GM08714 (cell line): ENCODE data around the gene LRFN3.

Source experiments
- H3K4me3 ChIP-seq: fragments of 200-500 bp; sonication (Bioruptor generic); 2 replicates; pipeline ENCODE4 v1.5.1; 2014; ENCODE audit warnings: mild to moderate bottlenecking, low read length, inconsistent platforms
- ZNF274 ChIP-seq: IDR thresholded peaks from 2 replicates; pipeline ENCODE4 v1.6.1; 2012; ENCODE audit warnings: mild to moderate bottlenecking, low read depth, low read length

LRFN3 gene

DNA sequence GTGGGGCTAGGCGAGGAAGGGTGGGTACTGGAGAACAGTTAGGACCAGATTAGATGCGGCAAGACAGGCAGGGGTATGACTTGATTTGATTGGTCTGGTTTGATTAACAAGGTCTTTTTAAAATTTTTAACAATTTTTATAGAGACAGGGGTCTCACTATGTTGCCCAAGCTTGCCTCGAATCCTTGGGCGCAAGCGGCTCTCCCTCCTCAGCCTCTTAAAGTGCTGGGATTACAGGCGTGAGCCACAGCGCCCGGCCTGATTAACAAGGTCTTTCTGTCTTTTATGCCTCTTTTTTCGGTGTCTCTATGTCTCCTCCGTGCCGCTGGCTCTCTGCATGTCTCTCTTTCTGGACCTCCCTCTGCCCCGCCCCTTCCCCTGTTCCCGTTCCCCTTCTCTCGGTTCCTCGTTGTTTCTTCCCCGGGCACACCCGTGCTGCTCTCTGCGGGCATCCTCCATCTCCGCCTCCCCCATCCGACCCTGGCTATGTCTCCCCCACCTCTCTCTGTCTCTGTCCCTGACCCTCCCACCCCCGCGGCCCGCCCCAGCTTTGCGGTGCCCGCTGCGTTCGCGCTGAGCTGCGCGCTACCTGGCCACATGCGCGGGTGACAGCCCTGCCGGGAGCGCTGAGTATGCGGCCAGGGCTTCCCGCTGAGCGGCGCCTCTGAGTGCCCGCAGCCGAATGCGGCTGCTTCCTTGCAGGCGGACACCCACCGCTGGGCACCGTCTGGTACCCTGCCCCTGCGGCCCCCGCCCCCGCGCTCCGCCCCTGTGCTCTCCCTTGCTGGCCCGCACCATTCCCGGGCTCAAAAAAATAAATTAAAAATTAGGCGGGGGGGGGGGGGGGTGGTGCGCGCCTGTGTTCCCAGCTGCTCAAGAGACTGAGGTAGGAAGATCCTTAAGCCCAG, 50.7 kb downstream of the LRFN3 start:
- TF ChIP-seq ZNF274, result no peak

DNA sequence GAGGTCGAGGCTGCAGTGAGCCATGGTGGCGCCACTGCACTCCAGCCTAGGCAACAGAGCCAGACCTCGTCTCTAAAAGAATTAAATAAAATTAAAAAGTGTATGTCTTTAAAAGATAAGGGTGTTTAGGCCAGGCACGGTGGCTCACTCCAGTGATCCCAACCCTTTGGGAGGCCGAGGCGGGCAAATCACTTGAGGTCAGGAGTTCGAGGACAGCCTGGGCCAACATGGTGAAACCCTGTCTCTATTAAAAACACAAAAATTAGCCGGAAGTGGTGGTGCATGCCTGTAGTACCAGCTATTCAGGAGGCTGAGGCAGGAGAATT, 51.4 kb downstream of the LRFN3 start:
- no peak overlapping the region for H3K4me3 ChIP-seq
- TF ChIP-seq ZNF274, result no peak

More for the DNA sequence above, 50.7 kb downstream of the LRFN3 start:
- H3K4me3 ChIP-seq, result peak overlapping the region; percentile 48

DNA sequence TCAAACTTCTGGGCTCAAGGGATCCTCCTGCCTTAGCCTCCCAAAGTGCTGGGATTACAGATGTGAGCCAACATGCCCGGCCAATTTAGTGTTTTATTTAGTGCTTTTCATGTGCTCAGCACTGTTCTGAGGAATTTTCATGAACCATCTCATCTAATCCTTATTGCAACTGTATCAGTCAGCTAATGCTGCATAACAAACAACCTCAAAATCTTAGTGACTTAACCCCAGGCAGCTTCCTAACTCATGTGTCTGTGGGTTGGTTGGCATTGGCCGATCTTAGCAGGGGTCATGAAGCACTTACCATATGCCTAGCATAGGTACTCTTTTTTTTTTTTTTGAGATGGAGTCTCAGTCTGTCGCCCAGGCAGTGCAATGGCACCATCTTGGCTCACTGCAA, 52.6 kb downstream of the LRFN3 start:
- no peak overlapping the region for H3K4me3 ChIP-seq
- TF ChIP-seq ZNF274, result no peak

DNA sequence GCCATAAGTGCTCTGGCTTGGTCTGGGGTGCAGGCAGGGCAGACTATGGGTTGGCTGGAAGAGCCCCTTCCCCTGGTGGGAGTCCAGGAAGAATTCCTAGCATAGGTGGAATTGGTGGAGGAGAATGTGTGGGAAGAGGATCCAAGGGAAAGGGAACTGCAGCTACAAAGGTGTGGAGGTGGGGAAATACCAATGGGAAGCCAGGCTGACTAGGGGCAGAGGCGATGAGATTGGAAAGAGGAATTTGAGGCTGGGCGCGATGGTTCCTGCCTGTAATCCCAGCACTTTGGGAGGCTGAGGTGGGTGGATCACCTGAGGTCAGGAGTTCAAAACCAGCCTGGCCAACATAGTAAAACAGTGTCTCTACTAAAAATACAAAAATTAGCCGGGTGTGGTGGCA, 54.0 kb downstream of the LRFN3 start:
- no peak overlapping the region for H3K4me3 ChIP-seq
- TF ChIP-seq ZNF274, result no peak

DNA sequence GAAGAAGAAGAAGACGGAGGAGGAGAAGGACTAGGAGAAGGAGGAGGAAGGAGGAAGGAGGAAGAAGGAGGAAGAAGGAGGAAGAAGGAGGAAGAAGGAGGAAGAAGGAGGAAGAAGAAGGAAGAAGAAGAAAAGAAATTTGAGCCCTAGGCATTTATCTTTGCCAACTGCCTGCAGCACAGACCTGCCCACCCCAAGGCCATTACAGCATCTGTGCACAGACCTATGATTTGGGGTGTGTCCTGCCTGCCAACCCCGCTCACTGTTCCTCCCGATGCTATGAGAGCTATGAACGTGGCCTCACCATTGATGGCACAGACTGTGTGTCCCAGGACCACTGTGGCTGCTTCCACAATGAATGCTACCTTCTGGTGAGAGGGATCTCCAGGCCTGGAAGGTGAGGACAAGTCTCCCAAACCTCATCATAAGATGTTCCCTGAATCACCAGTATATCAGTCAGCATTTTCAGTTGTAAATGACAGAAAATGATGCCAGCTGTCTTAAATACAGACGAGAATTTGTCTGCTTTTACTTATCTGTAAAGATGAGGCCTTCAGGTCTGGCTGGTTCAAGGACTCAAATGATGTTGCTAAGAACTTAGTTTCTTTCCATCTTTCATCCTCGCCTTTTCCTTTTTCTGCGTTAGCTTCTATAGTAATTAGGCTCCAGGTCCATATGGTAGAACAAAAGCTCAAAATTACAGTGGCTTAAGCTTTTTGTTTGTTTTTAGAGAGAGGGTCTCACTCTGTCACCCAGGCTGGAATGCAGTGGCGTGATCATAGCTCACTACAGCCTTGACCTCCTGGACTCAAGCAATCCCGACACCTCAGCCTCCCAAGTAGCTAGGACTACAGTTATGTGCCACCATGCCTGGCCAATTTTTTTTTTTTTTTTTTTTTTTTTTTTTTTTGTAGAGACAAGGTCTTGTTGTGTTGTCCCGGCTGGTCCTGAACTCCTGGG, 54.9 kb downstream of the LRFN3 start:
- no peak overlapping the region for H3K4me3 ChIP-seq

DNA sequence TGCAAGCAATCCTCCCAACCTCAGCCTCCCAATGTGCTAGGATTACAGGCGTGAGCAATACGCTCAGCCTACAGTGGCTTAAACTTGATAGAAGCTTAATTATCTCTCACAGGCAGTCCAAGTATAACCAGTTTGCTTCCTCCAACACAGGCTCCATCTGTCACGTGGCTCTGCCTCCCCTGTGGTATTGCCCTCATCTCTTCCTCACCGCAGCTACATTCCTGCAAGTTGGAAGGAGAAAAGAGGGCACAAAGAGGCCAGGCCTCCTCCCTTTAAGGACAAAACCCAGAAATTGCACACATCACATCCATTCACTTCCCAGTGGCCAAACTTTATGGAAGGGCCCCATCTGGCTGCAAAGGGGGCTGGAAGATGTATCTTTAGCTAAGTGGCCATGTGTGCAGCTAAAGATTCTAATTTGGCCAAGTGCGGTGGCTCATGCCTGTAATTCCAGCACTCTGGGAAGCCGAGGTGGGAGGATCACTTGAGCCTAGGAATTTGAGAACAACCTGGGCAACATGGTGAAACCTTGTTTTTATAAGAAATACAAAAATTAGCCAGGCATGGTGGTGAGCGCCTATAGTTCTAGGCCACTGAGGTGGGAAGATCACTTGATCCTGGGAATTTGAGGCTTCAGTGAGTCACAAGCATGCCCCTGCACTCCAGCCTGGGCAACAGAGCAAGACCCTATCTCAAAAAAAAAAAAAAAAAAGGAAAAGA, 55.7 kb downstream of the LRFN3 start:
- H3K4me3 ChIP-seq, result no peak overlapping the region
- TF ChIP-seq ZNF274, result no peak

More for the DNA sequence above, 54.9 kb downstream of the LRFN3 start:
- TF ChIP-seq ZNF274, result no peak

DNA sequence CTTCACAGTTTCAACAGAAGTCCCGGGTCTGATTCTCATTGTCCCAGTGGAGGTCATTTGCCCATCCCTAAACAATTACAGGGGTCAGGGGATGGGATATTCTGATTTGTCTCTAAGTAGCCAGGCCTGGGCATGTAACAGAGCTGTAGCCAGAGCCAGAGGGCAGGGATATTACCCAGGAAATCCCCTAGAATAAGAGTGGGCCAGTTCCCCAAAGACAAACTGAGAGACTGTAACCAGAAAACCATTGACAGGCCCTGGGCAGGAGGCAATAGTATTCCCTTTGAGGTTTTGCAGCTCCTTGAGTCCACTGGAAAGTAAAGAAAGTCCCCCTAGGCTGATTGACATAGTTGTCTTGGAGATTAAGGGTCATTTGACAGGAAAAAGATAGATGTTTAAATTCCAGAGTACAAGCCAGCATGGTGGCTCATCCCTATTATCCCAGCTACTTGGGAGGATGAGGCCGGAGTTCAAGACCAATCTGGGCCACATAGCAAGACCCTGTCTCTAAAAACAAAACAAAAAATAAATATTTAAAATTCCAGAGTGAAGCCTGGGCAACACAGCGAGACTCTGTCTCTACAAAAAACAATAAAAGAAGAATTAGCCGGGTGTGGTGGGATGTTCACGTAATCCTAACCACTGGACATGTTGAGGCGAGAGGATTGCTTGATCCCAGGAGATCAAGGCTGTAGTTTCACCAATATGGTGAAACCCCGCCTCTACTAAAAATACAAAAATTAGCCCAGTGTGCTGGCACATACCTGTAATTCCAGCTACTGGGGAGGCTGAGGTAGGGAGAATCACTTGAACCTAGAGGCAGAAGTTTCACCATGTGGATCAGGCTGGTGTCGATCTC, 57.0 kb downstream of the LRFN3 start:
- H3K4me3 ChIP-seq, result no peak overlapping the region
- no peak for TF ChIP-seq ZNF274

DNA sequence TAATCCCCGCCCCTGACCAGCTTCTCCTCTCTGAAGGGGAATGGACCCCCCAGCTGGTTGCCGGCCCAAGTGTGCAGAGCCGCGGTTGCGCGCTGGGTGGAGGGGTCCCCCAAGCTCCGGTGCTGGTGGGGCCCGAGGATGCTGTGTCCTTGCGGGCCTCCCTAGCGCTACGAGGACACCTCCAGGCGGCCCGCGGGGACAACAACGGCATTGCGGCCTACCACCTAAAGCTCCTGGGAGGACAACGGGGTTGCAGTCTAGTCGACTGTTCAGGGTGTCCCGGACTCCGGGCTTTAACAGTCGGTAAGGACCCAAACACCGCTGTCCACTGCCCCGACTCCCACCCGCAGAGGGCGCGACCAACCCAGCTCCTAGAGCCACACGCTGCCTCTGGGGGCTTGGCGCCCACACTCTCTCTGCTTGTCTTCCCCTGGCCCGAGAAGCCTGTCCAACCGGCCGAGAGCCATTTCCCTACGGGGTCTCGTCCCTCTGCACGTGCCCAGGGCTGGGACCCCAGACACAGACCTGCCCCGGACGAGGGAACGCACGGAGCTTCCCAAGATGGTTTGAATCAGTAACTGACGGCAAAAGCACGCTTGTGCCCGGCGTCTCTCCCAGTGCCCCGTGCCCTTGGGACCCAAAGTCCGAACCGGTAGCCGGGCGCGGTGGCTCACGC, 57.9 kb downstream of the LRFN3 start:
- peak overlapping the region; percentile 90; the same call in 1 of the 2 replicates for H3K4me3 ChIP-seq
- no peak for TF ChIP-seq ZNF274
